HG02588 (cell line): ENCODE data around the gene ADH7.
A peak's percentile ranks its signal among the peaks of the same experiment; 100 is the strongest.
"Not testable (repeated sequence)": the region's sequence is repeated elsewhere in the genome, so short reads cannot be mapped to it uniquely, and the experiment has no call there.

Experiments
- ATAC-seq: cut with Tn5 transposase; IDR thresholded peaks from one replicate; pipeline ENCODE4 v1.9.1; 2021; ENCODE audit warnings: mild to moderate bottlenecking, moderate library complexity; ENCODE audit not compliant: unreplicated experiment

The ADH7 gene

DNA sequence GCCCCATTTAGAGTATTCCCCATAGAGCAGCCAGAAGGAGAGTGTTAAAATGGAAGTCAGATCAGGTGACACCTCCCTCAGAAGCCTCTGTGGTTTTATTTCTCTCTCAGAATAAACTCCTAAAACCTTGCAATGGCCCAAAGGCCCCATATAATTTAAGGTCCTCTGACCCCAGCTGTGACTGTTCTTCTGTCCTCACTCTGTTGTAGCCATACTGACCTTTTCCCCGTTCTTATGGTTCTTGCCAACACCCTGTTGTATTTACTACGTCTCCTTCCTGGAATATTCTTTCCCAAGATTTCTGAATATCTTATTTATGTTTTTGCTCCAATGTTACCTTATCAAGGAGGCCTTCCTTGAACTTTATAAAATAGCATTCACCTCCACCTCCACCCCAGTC lies 18.0 kb downstream of the ADH7 start:
- ATAC-seq = no peak

DNA sequence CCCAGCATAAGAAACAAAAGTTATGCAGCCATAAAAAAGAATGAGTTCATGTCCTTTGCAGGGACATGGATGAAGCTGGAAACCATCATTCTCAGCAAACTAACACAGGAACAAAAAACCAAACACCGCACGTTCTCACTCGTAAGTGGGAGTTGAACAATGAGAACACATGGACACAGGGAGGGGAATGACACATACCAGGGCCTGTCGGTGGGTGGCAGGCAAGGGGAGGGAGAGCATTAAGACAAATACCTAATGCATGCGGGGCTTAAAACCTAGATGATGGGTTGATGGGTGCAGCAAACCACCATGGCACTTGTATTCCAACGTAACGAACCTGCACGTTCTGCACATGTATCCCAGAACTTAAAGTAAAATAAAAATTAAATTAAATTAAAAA lies 19.4 kb downstream of the ADH7 start:
- not testable (repeated sequence) for ATAC-seq

DNA sequence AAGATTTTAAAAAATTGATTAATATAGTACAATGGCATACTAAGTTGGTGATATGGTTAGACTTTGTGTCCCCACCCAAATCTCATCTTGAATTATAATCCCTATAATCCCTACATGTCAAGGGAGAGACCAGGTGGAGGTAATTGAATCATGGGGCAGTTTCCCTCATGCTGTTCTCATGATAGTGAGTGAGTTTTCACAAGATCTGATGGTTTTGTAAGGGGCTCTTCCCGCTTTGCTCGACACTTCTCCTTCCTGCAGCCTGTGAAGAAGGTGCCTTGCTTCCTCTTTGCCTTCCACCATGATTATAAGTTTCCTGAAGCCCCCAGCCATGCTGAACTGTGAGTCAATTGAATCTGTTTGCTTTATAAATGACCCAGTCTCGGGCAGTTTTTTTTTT lies 20.2 kb downstream of the ADH7 start:
- ATAC-seq = not testable (repeated sequence)

DNA sequence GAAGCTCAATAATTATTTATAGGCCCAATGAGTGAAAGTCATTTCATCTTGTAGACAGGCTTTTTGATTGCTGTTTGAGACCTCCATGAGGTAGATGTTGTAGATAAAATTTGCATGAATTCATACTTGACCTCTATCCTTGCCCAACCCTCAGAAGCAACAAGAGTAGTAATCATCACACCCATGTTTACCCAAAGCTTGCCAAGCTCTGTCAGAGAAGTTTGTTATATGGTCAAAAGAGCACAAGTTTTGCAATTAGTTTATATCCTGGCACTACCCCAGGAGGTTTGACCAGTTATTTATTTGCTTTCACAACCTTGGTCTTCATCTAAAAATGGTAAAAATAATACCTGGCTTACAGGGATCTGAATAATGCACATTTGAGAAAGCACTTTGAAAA lies 20.7 kb downstream of the ADH7 start:
- ATAC-seq = no peak

DNA sequence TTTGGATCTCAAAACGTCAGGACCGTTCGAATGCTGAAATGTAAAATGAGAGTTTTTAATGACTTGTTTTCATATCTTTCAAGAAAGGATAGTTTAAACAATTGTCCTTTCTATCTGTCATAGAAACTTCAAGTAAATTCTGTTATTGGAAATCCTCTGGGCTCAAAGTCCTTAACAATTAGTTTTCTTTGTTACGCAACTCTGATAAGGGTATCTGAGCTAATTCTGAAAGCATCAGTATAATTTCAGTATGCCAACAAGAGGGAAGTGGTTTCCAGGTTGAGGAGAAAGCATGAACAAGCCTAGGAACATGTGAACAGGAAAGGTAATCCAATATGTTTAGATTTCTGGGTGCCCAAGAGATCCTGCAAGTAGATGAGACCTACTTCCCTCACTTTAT lies 22.0 kb downstream of the ADH7 start:
- no peak for ATAC-seq

DNA sequence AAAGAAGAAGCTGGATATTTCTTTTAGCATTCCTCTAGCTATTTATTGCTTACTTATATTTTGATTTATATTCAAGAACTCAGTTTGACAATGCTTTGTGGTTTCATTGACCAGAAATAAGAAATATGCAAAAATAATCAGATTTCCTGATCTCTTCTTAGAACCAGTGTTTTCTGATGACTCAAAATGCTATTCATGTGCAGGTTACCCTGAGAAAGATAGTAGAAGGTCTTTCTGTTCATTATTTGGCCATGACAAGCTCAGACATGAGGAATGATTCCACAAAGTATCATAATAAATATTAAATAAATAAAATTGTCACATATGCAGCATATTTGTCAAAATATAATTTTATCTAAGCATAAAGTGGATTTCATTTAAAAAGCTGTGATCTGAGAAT lies 24.1 kb downstream of the ADH7 start:
- no peak for ATAC-seq

DNA sequence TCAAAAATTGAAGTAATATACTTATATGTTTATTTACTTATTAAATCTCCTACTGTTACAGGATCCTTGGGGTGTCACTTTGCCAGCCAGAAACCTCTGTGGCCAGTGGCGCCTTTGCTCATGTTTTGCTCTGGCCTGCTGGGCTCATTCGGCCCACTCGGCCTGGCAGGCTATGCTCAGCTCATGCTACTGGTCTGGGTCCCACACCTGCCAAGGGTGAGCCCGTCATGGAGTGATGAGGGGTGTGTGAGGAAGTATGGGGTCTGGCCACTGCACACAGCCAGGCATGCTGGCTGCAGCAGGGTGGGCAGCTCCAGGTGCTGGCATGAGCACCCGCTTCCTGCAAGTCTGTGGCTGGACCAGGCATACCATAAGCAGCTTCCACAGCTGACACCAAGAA lies 25.1 kb downstream of the ADH7 start:
- no peak for ATAC-seq

DNA sequence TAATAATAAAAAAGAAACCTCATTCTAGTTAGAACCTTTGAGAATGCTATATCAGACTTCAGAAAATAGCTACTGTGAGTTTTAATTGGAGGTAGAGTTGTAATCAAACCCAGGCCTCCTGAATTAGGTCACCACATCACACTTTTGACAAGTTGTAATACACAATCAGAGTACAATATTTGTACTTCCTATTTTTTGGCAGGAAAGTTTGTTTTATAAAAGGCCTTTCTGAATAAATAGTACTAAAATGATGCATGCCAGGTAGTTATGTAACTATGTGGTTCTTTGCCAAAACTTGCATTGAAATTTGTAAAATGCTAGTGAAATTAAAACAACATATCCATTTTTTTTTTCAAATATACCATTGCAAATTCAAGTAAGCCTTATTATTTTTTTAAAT lies 26.8 kb downstream of the ADH7 start:
- no peak for ATAC-seq

DNA sequence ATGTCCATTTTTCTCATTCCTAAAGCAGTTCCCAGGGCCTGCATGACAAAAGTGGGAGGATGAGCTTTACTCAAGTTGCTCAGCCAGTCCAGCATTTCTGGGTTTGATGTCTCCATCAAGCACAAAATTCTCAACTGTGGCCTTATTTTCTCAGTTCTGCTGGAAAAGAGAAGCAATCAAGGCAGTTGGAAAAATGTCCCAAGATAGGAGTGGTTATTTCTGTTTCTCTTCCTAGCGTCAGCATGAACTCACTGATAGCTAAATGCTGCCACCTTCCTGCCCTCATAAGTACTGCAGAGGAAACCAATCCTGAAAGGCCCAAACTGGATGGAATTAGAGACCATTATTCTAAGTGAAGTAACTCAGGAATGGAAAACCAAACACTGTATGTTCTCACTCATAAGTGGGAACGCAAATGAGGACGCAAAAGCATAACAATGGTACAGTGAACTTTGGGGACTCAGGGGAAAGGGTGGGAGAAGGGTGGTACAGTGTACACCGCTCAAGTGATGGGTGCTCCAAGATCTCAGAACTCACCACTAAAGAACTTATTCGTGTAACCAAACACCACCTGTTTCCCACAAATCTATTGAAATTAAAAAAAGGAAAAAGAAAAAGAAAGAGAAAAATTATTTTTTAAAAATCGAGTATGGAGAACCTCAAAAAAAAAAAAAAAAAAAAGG lies 29.6 kb downstream of the ADH7 start:
- ATAC-seq = no peak

DNA sequence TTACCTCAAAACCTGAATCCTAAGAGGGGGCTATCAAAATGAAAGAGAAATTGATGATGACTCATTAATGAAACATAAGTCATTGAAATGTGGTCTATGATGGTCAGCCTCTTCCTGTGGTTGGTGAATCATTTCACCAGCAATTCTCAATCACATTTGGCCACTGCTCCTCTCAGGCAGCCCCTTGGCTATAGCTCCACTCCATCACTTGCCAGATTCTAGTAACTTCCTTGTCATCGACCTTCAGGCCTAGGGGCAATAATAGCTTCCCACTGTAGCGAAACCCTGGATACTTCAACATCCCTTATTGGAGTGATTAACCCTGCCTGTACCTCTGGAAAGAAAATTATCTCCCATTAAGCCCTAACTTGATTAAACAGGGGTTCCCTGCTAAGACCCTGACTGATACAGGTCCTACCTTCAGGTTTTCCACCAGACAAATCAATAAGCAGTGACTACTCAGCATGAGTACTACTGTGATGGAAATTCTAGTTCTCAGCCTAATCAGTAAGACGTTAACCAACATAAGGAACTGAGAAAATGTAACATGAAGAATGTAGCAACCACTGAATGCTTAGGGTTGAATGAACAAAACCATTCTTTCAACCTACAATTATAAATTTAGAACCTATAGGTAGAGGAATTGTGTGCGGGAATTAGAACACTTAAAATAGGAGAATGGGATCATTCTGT lies 30.4 kb downstream of the ADH7 start:
- peak; percentile 78 for ATAC-seq

DNA sequence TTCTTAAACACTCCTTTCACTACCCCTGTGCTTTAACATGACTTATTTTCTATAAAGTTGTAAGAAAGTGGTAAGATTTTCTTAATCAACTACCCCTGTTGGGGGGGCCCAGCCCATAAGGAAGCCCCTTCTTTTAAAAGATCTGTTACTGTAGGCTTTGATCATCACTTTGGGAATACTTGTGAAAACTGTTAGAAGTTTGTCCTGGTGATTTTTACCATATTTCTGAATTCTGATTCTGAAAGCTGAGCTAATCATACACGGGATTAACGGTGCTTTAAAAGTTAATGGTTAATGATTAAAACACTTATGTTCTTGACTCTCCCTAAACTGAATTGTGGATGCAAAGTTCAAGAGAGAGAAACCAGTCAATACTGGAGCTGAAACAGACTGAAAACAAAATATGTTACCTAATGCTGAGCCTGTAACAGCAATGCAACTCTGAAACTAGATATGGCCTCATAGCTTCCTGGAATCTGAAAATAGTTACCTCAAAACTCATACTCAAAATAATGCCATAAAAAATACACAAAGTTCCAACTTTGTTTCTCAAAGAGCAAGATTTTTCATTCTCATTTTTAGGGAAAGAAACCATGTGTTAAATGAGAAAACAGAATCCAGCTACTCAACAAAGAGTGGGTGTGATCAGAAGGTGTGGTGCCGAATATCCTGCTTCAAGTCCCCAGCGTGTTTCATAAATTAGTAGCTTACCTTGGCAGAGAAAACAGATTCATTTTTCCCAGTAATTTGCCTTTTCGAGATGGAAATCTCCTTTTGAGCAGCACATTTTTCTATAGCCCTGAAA lies 31.6 kb downstream of the ADH7 start:
- ATAC-seq = peak; percentile 76

DNA sequence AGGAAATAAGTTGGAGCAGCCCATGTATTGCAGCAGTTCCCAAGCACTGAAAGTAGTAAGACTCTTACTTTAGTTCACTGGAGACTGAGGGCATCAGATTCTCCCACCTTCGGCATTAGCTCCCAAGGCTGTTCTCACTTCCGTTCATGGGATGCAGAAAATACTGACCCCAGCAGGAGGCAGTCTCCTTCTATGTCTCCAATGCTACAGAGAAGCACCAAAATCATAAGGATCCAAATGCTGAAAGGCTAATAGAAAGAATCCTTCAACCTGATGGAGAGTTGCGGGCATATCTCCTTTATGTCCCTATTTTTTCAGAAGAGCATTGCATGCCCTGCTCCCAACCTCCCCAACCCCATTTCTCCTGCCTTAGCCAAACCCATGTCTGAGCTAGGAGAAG lies 32.4 kb downstream of the ADH7 start:
- no peak for ATAC-seq

DNA sequence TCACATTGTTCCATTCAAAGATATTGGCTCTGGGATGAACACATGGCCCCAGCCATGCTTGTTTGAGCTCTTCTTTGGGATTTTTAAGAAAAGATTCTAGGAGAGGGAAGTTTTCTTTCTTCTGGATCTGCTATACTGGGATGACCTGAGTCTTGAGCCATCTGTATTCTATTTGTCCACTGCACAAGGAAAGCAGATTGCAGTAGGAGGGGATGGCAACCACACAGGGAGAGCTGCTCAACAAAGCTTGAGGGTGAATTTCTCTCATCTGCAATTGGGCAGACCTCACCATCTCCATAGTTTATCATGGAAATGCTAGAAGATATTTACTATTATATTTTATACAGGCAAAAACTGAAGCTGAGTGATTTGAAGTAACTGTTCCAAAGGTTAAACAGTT lies 34.3 kb downstream of the ADH7 start:
- ATAC-seq = no peak

DNA sequence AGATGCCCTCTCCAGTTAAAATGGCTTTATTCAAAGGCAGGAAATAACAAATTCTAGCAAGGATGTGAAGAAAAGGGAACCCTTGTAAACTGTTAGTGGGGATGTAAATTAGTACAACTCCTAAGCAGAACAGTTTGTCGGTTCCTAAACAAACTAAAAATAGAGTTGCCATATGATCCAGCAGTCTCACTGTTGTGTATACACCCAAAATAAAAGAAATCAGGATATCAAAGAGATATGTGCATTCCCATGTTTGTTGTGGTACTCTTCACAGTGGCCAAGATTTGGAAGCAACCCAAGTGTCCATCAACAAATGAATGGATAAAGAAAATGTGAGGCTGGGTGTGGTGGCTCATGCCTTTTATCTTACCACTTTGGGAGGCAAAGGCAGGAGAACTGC lies 36.1 kb downstream of the ADH7 start:
- ATAC-seq = no peak

DNA sequence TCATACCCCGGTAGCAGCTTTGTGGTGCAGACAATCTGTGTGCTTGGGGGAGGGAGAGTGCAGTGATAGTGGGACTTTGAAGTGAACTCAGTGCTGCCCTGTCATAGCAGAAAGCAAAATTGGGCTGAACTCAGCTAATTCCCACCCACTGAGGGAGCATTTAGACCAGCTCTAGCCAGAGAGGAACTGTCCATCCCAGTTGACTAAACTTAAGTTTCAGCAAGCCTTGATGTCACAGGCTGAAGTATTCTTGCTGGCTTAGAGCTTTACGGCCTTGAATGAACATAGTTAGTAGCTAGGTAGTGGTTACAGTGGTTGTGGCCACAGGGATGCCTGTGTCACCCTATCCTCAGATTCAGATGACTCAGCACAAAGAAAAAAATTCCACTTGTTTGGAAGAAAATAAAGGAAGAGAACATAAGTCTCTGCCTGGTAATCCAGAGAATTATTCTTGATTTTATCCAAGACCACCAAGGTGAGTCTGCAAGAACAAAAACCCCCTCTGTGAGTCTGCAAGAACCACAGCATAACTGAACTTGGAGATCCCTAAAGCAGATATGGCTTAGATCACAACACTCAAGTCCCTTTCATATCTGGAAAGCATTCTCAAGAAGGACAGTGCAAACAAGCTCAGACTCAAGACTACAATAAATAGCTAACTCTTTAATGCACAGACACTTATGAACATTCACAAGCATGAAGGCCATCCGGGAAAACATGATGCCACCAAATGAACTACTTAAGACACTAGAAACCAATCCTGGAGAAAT lies 39.4 kb downstream of the ADH7 start:
- ATAC-seq = no peak

DNA sequence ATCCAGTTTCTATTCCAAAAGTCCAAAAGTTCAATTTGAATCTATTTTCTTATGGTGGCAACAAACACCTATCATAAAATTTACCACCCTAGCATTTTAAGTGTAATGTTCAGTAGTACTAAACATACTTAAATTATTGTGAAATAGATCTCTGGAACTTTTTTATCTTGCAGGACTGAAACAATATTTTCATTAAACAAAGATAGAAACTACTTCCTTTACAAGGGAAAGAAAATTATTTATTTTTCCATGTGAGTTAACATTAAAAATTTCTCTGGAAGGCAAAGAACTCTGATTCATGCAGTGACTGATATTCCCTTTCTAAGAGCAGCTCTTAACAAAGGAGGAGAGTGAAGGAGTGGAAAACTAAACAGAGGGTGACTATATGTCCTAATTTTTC lies 40.2 kb downstream of the ADH7 start:
- no peak for ATAC-seq

DNA sequence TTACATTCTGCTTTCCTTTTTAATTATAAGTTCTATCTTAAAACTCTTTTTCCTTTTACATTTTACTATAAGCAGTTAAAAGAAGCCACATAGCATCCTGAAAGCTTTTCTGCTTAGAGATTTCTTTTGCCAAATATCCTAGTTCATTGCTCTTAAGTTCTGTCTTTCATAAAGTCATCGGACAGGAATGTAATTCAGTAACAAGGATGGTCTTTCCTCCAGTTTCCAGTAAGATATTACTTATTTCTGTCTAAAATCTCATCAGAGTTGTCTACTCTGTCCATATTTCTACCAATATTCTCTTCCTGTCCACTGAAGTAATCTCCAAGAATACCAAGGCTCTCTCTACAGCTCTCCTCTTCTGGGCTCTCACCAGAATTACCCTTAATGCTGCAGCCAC lies 45.1 kb downstream of the ADH7 start:
- ATAC-seq = no peak

DNA sequence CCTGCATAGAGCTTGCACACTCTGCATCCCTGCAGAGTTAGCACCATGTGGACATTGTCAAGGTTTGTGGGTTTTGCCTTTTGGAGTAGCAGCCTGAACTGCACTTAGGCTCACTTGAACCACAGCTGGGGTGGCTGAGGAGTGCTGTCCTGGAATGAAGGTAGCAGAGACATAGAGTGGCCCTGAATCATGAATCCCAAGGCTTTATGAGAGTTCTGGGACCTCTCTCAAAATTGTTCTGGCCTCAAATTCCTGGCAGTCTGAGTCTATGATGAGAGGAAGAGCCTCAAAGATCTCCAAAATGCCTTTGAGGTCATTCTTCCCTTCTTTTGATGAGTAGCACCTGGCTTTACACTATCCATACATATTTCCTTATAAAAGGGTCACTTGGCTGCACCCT lies 45.5 kb downstream of the ADH7 start:
- no peak for ATAC-seq

DNA sequence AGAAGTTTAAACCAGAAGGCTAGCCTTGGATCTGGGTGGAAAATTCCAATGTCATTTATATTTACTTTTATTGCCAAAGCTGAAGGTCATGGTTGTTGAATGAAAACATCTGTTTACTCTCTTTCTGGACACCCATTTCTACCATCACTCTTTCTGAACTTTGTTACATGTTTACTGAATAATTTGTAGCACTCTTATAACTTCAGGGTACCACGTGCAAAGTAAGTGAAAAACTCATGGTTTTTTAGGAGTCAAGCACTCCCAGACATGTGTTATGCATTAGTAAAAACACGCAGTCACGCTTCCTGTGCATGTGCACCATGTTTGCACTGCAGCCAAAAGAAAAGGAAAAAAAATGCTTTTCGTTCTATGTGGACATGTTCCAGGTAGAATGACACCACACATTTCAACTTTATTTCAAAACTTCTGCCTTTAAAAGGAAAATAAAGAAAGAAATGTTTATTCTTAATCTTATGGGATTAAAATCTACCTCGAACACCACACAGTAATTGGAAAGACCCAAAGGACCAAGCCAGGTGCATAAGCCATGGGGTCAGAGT lies 51.2 kb downstream of the ADH7 start:
- no peak for ATAC-seq

DNA sequence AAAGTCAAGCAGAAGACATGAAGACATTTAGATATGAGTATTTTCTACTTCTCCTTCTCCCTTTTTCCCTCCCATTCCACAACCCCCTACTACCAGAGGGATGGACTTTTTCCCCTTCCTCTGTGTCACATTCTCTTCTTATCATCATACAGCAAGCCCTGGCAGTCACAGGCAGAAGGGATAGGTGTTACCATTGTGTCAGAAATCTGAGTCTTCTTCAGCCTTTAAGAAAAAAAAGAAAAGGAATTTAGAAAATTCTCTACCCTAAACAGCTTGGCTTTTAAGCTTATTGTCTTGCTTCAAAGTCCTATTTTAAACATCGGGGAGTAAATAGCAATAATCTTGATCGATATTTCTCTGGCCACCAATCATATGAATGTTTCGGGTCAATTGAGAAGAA lies 51.7 kb downstream of the ADH7 start:
- no peak for ATAC-seq

DNA sequence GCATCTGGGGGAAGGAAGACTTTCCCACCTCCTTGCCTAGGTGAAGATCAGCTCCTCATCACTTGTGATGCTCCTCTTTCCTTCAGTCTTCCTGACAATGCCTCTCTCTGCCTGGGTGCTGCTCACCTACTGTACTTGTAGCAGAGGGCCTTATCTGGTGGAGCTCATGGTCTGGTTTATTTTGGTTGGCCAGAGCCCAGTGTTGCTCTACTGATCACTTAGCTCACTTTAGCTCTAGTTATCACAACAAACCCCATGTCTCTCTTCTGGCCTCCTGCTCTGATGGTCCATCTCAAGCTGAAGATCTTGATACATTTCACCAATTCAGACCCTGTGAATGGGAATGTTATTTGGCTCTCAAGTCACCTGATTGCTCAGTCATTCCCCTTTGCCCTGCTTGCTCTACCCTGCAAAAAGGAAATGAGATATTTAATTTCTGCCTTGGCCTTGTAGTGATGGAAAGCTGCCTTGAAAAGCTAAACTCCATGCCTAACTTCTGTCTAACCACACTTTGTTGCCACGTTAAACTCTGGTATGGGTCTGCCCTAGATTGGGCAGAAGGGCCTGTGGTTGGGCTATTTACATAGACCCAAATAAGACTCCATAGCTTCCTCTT lies 52.3 kb downstream of the ADH7 start:
- ATAC-seq = no peak
